Erythroblast (primary cell): Measurements from ENCODE around the gene ACRV1.
A peak's percentile ranks its signal among the peaks of the same experiment; 100 is the strongest.

Experiments
- DNase-seq, 2 experiments: peaks; one replicate each; lab custom pipeline; 2025; lab: John Stamatoyannopoulos, UW
- GATA1 ChIP-seq: IDR thresholded peaks from 2 replicates; pipeline ENCODE4 v1.6.1; 2011; ENCODE audit warnings: low read depth, mild to moderate bottlenecking, control low read depth, low read length, moderate library complexity
- POLR2A ChIP-seq: IDR thresholded peaks from 2 replicates; pipeline ENCODE4 v1.6.1; 2011; ENCODE audit warnings: mild to moderate bottlenecking, low read length

The ACRV1 gene

DNA sequence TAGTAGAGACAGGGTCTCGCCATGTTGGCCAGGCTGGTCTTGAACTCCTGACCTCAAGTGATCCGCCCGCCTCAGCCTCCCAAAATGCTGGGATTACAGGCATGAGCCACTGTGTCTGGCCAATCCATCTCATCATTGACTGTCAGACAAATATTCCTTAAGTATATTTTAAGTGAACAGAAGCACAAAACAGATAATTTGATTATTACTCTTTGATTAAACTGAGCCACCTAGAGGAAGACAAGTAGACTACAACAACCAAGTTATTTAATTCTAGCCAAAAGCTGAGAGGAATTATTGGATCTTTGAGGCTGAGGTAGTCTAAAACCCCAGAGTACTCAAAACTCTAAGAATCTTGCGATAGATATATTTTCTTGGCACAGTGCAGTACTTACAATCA, 1.2 kb downstream of the ACRV1 start:
- DNase-seq = no peak
- TF ChIP-seq GATA1 (no peak), POLR2A (no peak)

DNA sequence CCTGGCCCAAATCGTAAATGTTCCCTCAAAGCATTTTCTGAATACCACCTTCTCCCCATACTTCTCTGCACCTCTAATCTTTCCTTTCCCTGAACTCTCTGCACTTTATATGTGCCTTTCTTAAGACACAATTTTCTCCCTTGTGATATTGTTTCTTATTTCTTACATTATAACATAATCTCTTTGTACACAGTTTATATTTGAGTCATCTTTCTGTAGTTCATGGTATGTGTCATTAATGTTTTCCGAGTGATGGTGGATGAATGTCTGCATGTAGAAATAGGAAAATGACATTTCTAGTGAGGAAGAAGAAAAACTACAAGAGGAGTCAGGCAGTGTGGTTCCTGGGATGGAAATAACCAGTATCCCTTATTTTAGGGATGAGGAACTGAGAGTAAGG, 5.5 kb downstream of the ACRV1 start:
- no peak for DNase-seq
- TF ChIP-seq POLR2A (no peak), GATA1 (no peak)

DNA sequence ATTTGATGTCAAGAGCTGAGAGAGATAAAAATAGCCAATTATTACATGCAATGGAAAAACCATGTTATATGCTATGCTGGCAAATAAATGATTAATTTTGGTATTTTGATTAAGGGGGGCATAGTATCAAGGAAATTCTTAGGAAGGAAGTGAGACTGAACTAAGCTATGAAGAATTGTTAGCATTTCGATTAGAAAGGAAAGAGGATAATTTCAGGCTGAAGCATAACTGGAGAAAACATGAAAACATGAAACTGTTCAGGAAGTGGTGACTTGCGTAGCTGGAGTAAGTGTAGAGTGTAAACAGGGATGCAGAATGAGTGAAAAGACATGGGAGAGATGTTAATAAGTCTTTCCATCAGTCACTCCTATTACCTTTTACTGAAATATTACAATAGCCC, 6.4 kb downstream of the ACRV1 start:
- no peak for DNase-seq
- no peak for TF ChIP-seq POLR2A

DNA sequence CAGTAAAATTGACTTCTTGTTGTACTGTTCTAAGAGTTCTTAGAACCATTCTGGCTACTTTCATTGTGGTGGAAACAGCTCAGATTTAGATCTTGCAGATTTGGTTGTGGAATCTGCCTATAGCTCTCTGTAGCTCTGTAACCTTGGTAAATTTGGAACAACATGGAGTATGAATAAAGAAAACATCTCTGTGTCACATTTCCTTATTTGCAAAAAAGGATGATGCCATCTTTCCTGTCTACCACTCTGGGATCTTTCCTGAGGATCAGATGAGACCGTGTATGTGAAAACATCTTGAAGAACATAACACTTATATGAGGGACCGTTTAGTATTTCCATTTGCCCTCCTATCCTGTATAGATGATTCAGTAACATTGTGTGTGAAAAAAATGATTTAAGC, 9.1 kb downstream of the ACRV1 start:
- no peak for DNase-seq
- TF ChIP-seq POLR2A (no peak), GATA1 (no peak)

DNA sequence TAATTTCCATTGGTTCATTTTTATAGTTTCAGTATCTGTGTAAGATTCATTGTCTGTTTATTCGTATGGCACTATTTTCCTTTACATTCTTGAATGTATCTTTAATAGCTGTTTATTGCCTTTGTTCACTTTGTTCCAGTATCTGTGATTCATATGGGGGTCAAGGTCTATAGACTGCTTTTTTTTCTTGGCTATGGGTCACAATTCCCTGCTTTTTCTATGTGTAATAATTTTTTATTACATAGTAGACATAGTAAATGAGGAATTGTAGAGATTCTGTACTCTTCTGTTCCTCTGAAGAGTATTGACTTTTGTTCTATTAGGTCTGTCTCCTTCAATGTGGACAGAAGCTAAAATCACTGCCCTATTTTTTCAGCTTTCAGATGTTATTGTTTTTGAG, 10.5 kb downstream of the ACRV1 start:
- no peak for DNase-seq

DNA sequence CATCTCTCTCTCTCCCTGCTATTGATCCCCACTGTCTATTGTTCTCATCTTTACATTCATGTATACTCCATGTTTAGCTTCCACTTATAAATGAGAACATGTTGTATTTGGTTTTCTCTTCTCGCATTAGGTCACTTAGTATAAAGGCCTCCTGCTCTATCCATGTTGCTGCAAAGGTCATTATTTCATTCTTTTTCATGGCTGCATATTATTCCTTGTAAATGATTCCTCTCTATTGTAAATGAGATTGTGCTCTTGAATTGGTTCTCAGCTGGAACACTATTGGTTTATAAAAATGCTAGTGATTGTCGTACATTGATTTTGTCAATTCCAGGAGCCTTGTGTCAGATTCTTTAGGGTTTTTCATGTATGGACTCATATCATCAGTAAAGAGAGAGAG, 13.5 kb downstream of the ACRV1 start:
- no peak for TF ChIP-seq POLR2A
- no peak for TF ChIP-seq GATA1

More for the DNA sequence above, 10.5 kb downstream of the ACRV1 start:
- TF ChIP-seq POLR2A (no peak), GATA1 (no peak)

DNA sequence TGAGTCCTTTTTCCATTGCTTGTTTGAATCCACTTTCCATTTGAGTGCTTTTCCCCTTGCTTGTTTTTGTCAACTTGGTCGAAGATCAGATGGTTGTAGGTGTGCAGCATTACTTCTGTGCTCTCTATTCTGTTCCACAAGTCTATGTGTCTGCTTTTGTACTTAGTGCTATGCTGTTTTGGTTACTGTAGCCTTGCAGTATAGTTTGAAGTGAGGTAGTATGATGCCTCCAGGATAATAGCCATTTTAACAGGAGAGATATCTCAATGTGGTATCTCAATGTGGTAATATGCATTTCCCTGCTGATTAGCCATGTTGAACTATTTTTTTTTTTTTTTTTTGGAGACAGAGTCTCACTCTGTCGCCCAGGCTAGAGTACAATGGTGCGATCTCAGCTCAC, 16.7 kb downstream of the ACRV1 start:
- no peak for TF ChIP-seq GATA1
- TF ChIP-seq POLR2A = no peak
- DNase-seq = no peak

More for the DNA sequence above, 13.5 kb downstream of the ACRV1 start:
- DNase-seq = no peak

DNA sequence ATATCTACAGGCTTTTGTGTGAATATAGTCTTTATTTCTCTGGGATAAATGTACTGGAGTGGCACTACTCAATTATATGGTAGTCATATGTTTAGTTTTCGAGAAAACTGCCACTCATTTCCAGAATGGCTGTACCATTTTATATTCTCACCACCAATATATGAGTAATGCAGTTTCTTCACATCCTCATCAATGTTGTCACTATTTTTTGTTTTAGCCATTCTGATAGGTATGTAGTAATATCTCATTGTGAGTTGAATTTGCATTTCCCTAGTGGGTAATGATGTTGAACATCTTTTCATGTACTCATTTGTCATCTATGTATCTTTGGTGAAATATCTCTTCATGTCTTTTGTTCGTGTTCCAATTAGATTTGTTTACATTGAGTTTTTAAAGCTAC, 18.0 kb downstream of the ACRV1 start:
- DNase-seq = no peak

DNA sequence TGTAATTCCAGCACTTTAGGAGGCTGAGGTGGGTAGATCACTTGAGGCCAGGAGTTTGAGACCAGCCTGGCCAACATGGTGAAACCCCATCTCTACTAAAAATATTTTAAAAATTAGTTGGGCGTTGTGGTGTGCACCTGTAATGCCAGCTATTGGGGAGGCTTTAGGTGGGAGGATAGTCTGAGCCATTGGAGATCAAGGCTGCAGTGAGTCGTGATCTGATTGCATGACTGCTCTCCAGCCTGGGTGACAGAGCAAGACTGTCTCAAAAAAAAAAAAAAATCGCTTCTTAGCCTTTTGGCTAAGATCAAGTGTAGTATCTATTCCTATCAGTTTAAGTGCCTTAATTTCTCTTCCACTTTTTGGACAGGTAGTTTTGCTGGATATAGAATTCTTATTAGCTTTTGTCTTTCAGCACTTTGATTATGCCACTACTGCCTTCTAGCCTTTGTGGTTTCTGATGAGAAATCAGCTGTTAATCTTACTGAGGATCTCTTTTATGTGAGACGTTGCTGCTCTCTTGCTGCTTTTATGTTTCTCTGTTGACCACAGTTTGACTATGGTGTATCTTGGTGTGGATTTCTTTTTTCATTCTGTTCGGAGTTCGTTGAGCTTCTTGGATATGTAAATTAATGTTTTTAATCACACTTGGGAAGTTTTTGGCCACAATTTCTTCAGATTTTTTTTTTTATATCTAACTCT, 31.0 kb downstream of the ACRV1 start:
- TF ChIP-seq POLR2A (no peak), GATA1 (no peak)
- DNase-seq = no peak

More for the DNA sequence above, 18.0 kb downstream of the ACRV1 start:
- no peak for TF ChIP-seq POLR2A
- TF ChIP-seq GATA1 = no peak

DNA sequence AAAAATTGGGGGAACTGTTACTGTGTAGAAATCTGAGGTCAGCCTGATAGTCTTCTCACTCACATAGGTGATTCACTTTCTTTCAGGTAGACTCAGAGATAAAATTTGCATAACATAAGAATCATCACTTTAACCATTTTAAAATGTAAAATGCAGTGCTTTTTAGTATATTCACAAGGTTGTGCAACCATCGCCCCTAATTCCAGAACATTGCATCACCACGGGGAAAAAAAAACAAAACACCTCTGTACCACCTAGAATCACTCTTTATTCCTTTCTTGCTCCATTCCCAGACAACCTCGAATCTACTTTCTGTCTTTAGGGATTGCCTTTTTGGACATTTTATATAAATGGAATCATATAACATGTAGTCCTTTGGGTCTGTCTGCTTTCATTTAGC, 34.8 kb downstream of the ACRV1 start:
- TF ChIP-seq GATA1 (no peak), POLR2A (no peak)
- DNase-seq = no peak

DNA sequence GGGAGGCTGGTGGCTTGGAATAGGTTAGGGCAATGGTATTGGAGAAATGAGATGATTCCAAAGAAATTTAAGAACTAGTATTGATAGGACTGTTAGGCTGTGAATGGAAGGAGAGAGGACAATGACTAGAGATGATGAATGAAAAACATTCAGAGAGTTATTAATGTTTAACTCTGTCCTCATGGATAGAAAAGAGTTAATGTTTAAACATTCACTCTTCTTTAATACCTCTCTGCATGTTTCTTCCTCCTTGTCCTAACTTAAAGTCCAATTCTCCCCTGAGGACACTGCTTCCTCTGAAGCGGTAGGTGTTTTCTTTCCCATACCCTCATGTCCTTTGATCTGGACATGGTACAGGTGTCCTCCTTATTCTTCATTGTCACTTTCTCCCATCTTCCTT, 42.3 kb downstream of the ACRV1 start:
- TF ChIP-seq GATA1 (no peak), POLR2A (no peak)
- DNase-seq = no peak

DNA sequence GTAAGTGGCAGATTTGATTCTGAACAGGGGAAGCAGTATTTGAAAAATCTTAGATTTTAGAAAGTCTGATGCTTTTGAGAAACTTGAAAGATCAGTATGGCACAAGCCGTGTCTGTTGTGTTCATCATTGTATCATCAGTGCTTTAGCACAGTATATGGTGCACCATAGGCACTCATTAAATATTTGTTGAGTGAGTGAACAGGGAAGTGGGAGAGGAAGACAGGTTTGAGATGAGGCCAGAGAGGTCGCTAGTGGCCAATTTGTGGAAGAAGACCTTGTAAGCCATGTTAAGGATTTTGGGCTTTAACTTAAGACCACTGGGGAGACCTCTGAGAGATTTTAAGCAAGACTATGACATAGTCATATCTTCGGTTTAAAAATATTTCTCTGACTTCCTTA, 42.8 kb downstream of the ACRV1 start:
- TF ChIP-seq POLR2A (no peak), GATA1 (no peak)
- DNase-seq = no peak

DNA sequence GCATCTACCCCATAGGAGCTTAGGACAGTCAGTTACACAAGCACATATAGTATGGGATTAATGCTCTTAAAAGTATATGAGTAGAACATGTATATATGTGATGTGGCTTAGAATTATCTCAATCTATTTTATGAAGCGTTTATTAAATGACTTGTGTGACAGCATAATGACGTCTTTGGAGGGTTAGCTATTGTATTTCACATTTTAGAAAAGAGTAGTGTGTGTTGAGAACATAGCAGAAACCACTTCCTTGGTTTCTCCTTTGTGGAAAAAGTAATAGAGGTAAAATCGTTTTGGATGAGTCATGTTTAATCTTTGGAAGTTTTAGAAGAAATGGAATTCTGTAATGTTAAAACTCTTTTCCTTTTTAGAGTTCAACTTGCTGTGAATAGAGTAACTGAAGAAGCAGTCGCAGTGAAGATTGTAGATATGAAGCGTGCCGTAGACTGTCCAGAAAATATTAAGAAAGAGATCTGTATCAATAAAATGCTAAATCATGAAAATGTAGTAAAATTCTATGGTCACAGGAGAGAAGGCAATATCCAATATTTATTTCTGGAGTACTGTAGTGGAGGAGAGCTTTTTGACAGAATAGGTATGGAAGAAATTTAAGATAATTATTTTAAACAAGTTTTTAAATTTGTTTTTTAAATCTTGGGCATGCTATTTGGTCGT, 53.3 kb downstream of the ACRV1 start:
- no peak for TF ChIP-seq POLR2A
- no peak for TF ChIP-seq GATA1
- DNase-seq = peak in 1 of 2 experiments; percentile 8

DNA sequence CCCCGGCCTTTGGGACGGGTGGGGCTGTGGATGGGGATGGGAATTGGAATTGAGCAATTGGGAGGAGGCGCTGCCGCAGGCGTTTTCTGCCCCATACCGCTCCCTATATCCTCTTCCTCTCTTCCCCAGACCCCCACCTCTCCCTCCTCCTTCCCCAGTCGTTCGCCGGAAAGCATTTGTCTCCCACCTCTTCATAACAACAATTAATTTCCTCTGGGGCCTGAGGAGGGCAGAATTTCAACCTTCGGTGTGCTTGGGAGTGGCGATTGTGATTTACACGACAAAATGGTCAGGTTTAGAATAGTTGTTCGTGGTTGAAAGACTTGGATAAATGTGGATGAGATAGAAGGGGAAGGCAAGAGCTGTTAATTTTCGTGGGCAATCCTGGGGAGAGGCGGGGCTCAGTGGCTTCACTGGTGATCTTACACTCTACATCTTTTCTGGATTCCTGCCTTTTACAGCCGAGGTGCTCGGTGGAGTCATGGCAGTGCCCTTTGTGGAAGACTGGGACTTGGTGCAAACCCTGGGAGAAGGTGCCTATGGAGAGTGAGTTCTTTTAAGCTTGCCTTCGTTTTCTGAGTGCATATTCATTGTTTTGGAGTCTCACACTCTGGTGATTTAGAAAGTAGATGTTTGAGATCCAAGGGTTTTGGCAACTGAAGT, 54.2 kb downstream of the ACRV1 start:
- TF ChIP-seq GATA1 = no peak
- TF ChIP-seq POLR2A = no peak
- DNase-seq = peak in 1 of 2 experiments; percentile 74

DNA sequence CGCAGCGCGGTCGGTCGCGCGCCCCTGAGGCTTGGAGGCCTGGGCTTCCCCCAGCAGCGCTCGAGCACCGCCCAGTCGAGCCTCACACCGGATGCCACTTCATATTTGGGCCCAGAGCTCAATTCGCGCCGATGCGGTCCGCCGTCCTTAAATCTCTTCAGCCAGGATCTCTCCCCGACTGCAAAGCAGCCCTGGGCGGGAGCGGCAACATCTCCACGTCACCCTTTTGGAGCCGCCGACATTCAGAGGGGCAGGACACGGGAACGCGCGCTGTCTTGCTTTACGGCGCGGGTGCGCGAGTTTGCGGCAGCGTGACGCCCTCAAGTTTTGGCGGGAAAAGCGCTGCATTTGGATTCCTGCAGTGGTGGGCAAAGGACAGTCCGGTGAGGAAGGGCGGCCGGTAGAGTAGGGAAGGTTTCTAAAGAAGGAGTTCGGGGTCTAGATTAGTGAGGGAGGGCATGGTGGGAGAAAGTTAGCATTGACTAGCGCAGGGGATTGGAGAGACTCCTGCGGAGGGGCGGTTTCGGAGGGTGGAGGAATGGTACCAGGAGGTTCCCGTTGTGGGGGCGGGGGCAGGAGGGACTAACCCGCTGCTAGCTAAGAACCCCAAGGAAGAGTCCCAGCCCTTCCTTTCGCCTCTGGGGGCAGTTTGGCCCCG, 54.9 kb downstream of the ACRV1 start:
- peak; percentile 94 to 95 for DNase-seq
- TF ChIP-seq GATA1 (no peak), POLR2A (peak; percentile 92)
